GM18498 (cell line): ENCODE data around the gene IFIT5.
A peak's percentile ranks its signal among the peaks of the same experiment; 100 is the strongest.
"Not testable (repeated sequence)": the region's sequence is repeated elsewhere in the genome, so short reads cannot be mapped to it uniquely, and the experiment has no call there.

Experiments used
- ATAC-seq: cut with Tn5 transposase; IDR thresholded peaks from one replicate; pipeline ENCODE4 v1.9.1; 2021; ENCODE audit warnings: mild to moderate bottlenecking, moderate library complexity; ENCODE audit not compliant: unreplicated experiment

IFIT5 gene

GRCh38 chr10:89414146-89414878 is at the start of gene IFIT5:
Gene IFIT5 (plus strand): TSS chr10:89414568. CDS start chr10:89414799, 231 bp downstream.
- ATAC-seq = peak; percentile 77

GRCh38 chr10:89367529-89367928 is 46.8 kb upstream of the IFIT5 start:
- peak; percentile 77 for ATAC-seq

- no peak for ATAC-seq
These were observed 46.2 kb upstream of the IFIT5 start for GRCh38 chr10:89368129-89368528.

- no peak for ATAC-seq
These were observed 44.9 kb upstream of the IFIT5 start for GRCh38 chr10:89369156-89370105.

DNA sequence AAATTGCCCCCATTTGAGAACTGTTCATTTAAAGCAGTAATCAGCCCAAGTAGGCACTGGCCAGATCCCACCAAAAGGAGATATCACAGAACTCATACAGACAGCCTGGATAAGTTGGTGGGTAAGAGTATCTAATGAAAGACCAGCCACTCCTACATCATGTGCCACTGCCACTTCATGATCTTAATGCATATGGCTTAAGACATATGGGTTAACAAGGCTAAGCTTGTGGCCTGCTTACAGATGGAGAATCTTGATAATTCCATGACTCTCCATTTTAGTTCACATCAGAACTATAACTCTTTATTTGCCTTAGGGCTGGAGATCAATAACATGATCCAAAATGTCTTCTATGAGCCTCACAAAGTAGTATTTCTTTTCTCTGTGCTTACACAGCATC is 43.3 kb upstream of the IFIT5 start:
- no peak for ATAC-seq

DNA sequence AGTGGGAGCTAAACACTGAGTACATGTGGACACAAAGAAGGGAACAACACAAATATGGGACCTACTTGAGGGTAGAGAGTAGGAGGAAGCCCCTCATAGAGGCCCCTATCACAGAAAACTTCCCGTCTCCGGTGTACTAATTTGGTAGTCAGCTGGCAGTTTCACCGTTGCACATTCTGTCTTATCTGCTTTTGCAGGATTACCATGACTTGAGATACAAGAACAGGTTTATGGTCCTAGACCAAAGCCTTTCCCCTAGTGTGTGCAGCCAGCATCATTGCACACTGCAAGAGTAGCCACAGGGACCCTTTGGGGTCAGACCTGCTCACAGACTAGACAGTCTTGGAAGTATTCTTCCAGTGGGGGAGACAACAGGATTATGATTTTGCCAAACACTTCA is 42.4 kb upstream of the IFIT5 start:
- ATAC-seq = no peak

GRCh38 chr10:89373916-89374711 is 40.3 kb upstream of the IFIT5 start:
- no peak for ATAC-seq

DNA sequence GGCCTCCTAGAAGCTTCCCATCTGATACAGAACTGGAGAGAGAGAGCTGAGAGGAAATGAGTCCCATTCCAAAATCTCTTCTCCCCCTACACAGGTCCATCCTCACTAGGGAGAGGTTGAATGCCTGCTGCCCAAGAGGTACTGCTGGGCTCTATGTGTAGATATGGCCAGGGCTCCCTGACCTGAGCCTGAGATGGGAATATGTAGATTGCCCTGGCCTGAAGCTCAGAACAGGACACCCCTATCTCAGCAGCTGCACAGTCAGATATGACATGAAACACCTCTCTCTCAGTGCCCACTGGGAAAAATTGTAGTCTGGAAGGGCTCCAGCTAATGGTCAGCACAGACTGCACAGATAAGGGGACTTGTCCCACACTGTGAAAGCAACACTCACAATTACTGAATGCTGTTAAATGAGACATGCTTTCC is 39.6 kb upstream of the IFIT5 start:
- no peak for ATAC-seq

DNA sequence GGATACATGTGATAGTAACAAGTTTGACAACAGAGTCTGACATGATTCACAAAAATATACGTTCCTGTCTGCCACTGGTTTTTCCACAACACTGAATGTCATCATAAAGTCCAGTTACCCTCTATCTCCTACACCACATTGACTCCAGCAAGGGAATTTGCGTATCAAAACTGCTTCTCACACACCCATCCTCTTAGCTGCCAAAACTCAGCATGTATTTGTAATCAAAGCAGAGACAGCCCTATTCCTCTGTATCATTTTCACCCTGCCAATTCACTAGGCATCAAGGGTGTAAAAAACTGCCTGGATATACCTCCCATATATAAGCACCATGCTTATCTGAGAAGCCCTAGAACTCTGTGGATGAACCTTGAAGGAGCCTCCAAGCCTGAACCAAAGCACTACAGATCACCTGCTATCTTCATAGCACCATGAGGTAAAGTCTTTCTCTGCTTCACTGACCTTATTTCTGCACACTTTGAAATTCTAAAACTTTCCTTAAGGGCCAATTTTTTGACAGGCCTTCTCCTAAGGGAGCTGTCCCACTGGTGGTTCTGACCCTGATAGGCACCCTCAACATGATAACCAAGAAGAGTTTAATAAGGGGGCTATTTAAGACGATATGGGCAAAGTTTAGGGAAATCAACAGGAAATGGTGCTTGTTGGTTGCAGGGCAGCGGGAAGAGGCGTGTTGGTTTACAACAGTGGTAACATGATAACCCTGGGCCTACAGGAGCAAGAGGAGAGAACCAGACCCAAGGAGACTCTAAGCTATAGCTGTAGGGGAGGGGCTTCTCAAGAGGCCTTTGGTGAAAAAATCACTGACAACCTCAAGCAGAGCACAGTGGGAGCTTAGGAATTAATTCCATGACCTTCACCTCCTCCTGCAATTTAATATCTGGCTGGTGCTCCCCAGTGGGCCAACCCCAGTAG is 36.4 kb upstream of the IFIT5 start, which contains the start of gene IFIT1B:
TSS of gene IFIT1B (plus strand) at position 352 of the 933 bp plus-strand sequence. CDS start at position 432, 80 bp downstream.
- no peak for ATAC-seq

DNA sequence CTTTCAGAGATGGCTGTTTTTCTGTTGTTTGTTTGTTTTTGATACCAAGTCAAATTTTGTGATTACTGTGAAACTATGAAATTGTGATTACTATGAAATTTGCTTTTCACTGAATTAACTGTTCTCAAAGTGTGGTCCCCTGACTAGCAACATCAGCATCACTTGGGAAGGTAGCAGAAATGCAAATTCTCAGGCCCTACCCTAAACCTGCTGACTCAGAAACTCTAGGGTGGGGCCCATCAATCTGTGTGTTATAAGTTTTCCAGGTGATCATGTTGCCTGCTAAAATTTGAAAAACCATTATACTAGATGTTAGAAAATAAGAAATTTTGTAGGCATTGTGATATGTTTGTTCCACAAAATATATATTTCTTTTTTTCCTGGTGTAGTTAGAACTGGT is 35.3 kb upstream of the IFIT5 start:
- no peak for ATAC-seq

DNA sequence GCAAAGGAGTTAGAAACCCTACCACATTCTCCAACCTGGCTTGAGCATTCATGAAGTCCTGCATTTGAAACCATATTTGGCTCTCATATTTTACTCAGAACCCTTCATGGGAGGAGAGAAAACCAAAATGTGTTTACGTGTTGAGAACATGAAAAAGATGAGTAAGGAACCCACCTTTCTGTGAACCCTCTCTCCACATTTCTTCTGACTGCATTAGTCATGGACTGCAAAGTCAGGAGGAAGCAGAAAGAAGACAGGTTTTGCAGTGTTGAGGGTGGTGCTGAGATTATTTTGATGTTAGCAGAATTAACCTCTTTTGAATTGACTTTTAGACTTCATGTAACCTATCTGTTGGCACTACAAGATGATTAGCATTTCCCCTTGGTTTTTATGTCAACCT is 31.6 kb upstream of the IFIT5 start:
- no peak for ATAC-seq

GRCh38 chr10:89384474-89385340 is 29.7 kb upstream of the IFIT5 start:
- no peak for ATAC-seq

GRCh38 chr10:89388806-89389205 is 25.6 kb upstream of the IFIT5 start:
- ATAC-seq = no peak

GRCh38 chr10:89389254-89389653 is 25.1 kb upstream of the IFIT5 start:
- ATAC-seq = no peak

DNA sequence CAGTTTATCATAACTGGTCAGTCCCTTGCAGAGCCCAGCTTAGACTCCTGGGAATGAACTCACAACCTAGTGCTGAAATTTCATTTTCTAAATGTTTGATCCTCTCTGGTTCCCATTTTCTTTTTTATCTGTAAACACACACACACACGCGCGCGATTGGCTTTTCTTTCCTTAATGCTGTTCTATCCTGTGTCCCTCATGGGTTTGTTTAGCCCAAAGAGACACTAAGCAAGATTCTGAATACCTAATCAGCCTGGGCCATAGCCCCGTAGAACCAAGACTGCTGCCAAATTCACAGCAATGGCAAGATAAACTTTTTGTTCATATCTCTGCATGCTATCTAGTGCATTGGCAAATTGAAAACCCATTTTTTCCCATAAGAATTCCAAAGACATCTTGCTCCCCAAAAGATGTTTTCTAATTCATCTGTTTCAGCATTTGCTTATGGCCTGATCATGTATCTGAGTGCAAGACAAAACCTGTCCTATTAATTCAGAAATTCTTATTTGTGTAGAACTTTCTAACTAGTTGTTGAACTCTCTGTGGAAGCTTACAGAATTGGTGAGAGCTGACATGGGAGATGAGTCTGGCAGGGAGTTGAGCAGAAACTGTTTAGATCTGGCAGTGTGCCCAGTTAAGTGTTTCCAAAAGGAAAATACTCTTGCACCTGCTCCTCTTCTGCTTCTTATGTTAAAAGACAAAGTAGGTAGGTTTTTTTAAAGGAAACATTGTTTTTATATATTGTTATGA is 23.7 kb upstream of the IFIT5 start:
- no peak for ATAC-seq

GRCh38 chr10:89391226-89391576 is 23.2 kb upstream of the IFIT5 start:
- not testable (repeated sequence) for ATAC-seq

DNA sequence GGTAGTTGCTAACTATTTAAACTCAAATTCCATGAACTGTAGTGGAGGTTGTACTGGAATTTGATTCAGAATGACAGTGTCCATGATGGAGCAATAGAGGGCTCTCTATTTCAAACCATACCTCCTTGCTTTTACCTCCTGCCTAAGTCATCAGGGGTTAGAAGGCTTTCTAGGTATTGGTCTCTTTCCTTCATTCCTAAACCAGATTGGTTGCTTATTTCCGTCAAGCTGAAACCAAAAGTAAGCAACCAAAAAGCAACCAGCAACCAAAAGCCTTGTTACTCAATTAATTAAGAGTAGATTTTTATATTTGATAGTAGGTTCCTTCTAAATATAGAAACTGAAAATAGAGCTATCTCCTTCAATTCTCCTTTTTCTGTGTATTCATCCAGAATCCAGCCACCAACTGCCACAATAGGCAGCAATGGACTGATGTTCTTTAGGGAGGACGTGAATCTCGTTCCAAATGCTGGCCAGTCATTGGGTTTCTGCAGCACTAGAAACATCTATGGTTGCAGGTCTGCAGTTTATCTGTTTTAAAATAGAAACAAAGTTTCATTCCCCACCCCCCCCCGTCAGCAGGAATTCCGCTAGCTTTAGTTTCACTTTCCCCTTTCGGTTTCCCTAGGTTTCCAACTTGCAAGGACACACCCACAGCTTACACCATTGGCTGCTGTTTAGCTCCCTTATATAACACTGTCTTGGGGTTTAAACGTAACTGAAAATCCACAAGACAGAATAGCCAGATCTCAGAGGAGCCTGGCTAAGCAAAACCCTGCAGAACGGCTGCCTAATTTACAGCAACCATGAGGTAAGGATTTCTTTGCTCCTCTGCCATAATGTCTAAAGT is 22.2 kb upstream of the IFIT5 start, which contains the start of gene IFIT1:
TSS of gene IFIT1 (plus strand) at position 717 of the 850 bp plus-strand sequence. CDS start at position 807, 90 bp downstream.
- peak; percentile 86 for ATAC-seq
